GM23248 (cell line): ENCODE data around the gene HUS1.

Experiments
- EZH2 ChIP-seq: fragments of 200-600 bp; sonication (generic); IDR thresholded peaks from 2 replicates; pipeline ENCODE4 v1.6.1; 2018; ENCODE audit warnings: antibody characterized with exemption, mild to moderate bottlenecking; ENCODE audit not compliant: insufficient read depth, poor library complexity, severe bottlenecking
- EZH2phosphoT487 ChIP-seq: fragments of 200-600 bp; sonication (generic); IDR thresholded peaks from 2 replicates; pipeline ENCODE4 v1.6.1; 2018; ENCODE audit warnings: antibody characterized with exemption, moderate library complexity, mild to moderate bottlenecking, low read depth; ENCODE audit not compliant: insufficient read depth

- TF ChIP-seq EZH2 (no peak), EZH2phosphoT487 (no peak)
Observed at GRCh38 chr7:47957156-47957555, 22.3 kb downstream of the HUS1 start.
